ENCODE measurements around the gene RNF208. TPM values are rescaled to one million over a fixed set of nuclear protein-coding genes. Genes with fewer than 3 reads are reported as not detected.

The RNF208 gene
- polyA plus RNA-seq, 3 donors: 1.5 TPM; not detected in 2

GRCh38 chr9:137189297-137190295 is 32.4 kb downstream of the RNF208 start:
- 42% methylated on average over 19 of the region's 23 CpGs for WGBS (ENCODE audit: insufficient coverage)
- peak overlapping the region; percentile 83 for H2AFZ ChIP-seq (ENCODE audit: insufficient read depth, low read depth, low read length, poor library complexity, severe bottlenecking)
- H3K4me3 ChIP-seq (replicated peaks in 1 of 3; ENCODE audit: low read depth in 2 of 3, low read length in 3 of 3): peak overlapping the region; percentile 83 to 95 (median 92)
- H3K36me3 Mint-ChIP-seq: peaks cover 17 to 54% of the 10 kb centered on the region in 2 donors
- peaks cover 46% of the 10 kb centered on the region for H3K79me2 ChIP-seq (ENCODE audit: insufficient read depth, low read length)
- no peaks in the 10 kb centered on the region for H3K9me3 ChIP-seq (replicated peaks in 1 of 2; ENCODE audit: control insufficient read depth in 1 of 2, insufficient read depth in 1 of 2, low read length in 2 of 2)
- peak overlapping the region; percentile 95 for H3K9ac ChIP-seq (ENCODE audit: insufficient read depth, low read length, poor library complexity, severe bottlenecking)
- H3K27me3 Mint-ChIP-seq (ENCODE audit: low read depth in 3 of 3): no peaks in the 10 kb centered on the region
- H3K4me1 ChIP-seq (ENCODE audit: control insufficient read depth in 1 of 2, insufficient read depth in 2 of 2, low read length in 2 of 2): peaks cover 28 to 39% of the 10 kb centered on the region in 2 donors
- H4K20me1 ChIP-seq (ENCODE audit: insufficient read depth, low read length): peaks cover 31% of the 10 kb centered on the region
- peaks cover 39 to 44% of the 10 kb centered on the region in 2 donors for H3K36me3 ChIP-seq (replicated peaks in 1 of 2; ENCODE audit: control insufficient read depth in 1 of 2, insufficient read depth in 2 of 2, low read length in 2 of 2)
- H3K27me3 ChIP-seq (ENCODE audit: control insufficient read depth in 2 of 2, insufficient read depth in 2 of 2, low read length in 2 of 2): no peaks in the 10 kb centered on the region
- TF ChIP-seq CTCF (IDR thresholded peaks at IDR 0.05): no peak
- H3K27ac ChIP-seq (ENCODE audit: low read depth in 1 of 2, low read length in 2 of 2): peak overlapping the region; percentile 83 to 96
- peak overlapping the region; percentile 100 for H3K4me2 ChIP-seq (replicated peaks; ENCODE audit: extremely low read depth, low read length, poor library complexity, severe bottlenecking)
- H3K4me3 Mint-ChIP-seq: peak overlapping the region; percentile 88 to 97
- intact Hi-C loops (cut with micrococcal nuclease): loop anchor here (1.0 to 5.0 kb wide), 3 partner anchors 15 to 48 kb away; partner anchors contain the start of genes NDOR1 (in 1 of the 2) and TMEM203 (in 1 of the 2)
- peak overlapping the region; percentile 91 to 98 (median 96) for H3K27ac Mint-ChIP-seq
- peak in 1 of 3 donors; percentile 3 for DNase-seq
- H3K9me3 Mint-ChIP-seq: peaks cover 0 to 2% (median 0%) of the 10 kb centered on the region in 7 donors
- H3K4me1 Mint-ChIP-seq: peaks cover 32% of the 10 kb centered on the region
